Measurements from ENCODE around the gene MSX1.
A peak's percentile ranks its signal among the peaks of the same experiment; 100 is the strongest.

Gene MSX1

DNA sequence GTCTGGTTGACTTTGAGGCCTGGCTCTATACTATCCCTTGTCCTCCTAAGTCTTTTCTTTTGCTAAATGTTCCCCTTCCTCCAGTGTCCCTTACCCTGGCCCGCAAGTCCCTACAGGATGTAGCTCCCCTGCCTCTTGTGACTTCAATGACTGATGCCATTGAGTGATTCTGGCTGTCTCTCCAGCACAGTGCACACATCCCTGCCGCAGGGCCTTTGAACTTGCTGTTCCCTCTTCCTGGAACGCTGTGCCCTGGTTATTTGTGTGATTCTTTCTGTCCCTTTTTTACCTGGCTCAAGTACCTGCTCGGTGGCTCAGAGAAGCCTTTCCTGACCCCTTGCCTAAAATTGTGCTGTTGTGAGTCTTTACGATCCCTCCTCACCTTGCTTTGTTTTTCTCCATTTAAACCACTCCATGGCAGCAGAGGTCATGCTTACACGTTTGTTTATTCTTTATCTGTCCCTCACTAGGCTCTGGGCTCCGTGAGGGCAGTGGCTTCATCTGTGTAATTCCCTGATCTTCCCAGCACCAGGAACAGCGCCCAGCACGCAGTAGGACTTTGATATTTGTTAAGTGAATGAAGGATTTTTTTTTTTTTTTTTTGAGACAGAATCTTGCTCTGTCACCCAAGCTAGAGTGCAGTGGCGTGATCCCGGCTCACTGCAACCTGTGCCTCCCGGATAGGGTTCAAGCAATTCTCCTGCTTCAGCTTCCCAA lies 17.6 kb downstream of the MSX1 start:
- no peaks in the 10 kb centered on the region for H3K79me2 ChIP-seq (ENCODE audit: low read length)

DNA sequence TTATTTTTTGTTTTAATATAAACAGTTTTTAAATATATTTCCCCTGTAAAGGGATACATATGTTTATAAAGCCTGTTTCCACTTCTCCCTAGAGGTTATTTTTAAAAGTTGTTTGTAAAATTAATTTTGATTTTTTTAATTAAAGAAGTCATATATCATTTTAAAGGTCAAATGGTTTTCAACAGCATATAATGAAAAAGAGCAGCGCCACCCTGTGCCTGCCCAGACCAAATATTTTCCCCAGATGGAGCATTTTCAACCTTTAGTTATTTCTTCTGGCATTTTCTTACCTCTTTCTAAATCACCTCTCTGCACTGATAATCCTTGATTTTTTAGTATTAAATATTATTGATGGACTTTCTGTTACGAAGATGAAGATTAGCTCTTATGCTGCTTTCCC lies 21.0 kb downstream of the MSX1 start:
- Histone ChIP-seq H3K9ac (ENCODE audit: low read length) (no peak overlapping the region), H3K27me3 (ENCODE audit: low read depth, low read length) (peaks cover 32% of the 10 kb centered on the region), H3K4me3 (ENCODE audit: low read length) (no peak overlapping the region), H3K4me1 (ENCODE audit: low read length) (no peaks in the 10 kb centered on the region), H3K9me3 (ENCODE audit: insufficient read depth, low read length) (no peaks in the 10 kb centered on the region), H3K4me2 (ENCODE audit: low read length) (no peak overlapping the region), H2AFZ (ENCODE audit: low read depth, low read length) (no peak overlapping the region), H3K36me3 (replicated peaks; ENCODE audit: low read depth, low read length) (no peaks in the 10 kb centered on the region), H3K27ac (ENCODE audit: low read length) (no peak overlapping the region), H3K79me2 (ENCODE audit: low read length) (no peaks in the 10 kb centered on the region), H4K20me1 (ENCODE audit: insufficient read depth, low read length) (no peaks in the 10 kb centered on the region)
- TF ChIP-seq EZH2phosphoT487 (IDR thresholded peaks at IDR 0.05; ENCODE audit: low read depth), result no peak
- TF ChIP-seq, protein P1, sequence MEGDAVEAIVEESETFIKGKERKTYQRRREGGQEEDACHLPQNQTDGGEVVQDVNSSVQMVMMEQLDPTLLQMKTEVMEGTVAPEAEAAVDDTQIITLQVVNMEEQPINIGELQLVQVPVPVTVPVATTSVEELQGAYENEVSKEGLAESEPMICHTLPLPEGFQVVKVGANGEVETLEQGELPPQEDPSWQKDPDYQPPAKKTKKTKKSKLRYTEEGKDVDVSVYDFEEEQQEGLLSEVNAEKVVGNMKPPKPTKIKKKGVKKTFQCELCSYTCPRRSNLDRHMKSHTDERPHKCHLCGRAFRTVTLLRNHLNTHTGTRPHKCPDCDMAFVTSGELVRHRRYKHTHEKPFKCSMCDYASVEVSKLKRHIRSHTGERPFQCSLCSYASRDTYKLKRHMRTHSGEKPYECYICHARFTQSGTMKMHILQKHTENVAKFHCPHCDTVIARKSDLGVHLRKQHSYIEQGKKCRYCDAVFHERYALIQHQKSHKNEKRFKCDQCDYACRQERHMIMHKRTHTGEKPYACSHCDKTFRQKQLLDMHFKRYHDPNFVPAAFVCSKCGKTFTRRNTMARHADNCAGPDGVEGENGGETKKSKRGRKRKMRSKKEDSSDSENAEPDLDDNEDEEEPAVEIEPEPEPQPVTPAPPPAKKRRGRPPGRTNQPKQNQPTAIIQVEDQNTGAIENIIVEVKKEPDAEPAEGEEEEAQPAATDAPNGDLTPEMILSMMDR (IDR thresholded peaks at IDR 0.05; ENCODE audit: low read depth, low read length), result peak; percentile 61

More for the DNA sequence above, 17.6 kb downstream of the MSX1 start:
- H3K9ac ChIP-seq (ENCODE audit: low read length), result no peak overlapping the region
- no peak overlapping the region for H2AFZ ChIP-seq (ENCODE audit: low read depth, low read length)
- no peak for TF ChIP-seq EZH2phosphoT487 (IDR thresholded peaks at IDR 0.05; ENCODE audit: low read depth)
- TF ChIP-seq, protein P1 (IDR thresholded peaks at IDR 0.05; ENCODE audit: low read depth, low read length), result no peak
- no peak overlapping the region for H3K4me2 ChIP-seq (ENCODE audit: low read length)
- H3K9me3 ChIP-seq (ENCODE audit: insufficient read depth, low read length), result no peaks in the 10 kb centered on the region
- no peaks in the 10 kb centered on the region for H3K4me1 ChIP-seq (ENCODE audit: low read length)
- no peak overlapping the region for H3K27ac ChIP-seq (ENCODE audit: low read length)
- peaks cover 23% of the 10 kb centered on the region for H3K27me3 ChIP-seq (ENCODE audit: low read depth, low read length)
- H3K4me3 ChIP-seq (ENCODE audit: low read length), result no peak overlapping the region
- no peaks in the 10 kb centered on the region for H4K20me1 ChIP-seq (ENCODE audit: insufficient read depth, low read length)
- H3K36me3 ChIP-seq (replicated peaks; ENCODE audit: low read depth, low read length), result no peaks in the 10 kb centered on the region

GRCh38 chr4:4881432-4881831 lies 22.0 kb downstream of the MSX1 start:
- no peak overlapping the region for H2AFZ ChIP-seq (ENCODE audit: low read depth, low read length)
- TF ChIP-seq, protein P1 (IDR thresholded peaks at IDR 0.05; ENCODE audit: low read depth, low read length), result no peak
- TF ChIP-seq EZH2phosphoT487 (IDR thresholded peaks at IDR 0.05; ENCODE audit: low read depth), result no peak
- H4K20me1 ChIP-seq (ENCODE audit: insufficient read depth, low read length), result no peaks in the 10 kb centered on the region
- peaks cover 32% of the 10 kb centered on the region for H3K27me3 ChIP-seq (ENCODE audit: low read depth, low read length)
- no peaks in the 10 kb centered on the region for H3K36me3 ChIP-seq (replicated peaks; ENCODE audit: low read depth, low read length)
- no peaks in the 10 kb centered on the region for H3K9me3 ChIP-seq (ENCODE audit: insufficient read depth, low read length)
- no peaks in the 10 kb centered on the region for H3K79me2 ChIP-seq (ENCODE audit: low read length)
- no peak overlapping the region for H3K4me2 ChIP-seq (ENCODE audit: low read length)
- H3K4me3 ChIP-seq (ENCODE audit: low read length), result no peak overlapping the region
- no peak overlapping the region for H3K9ac ChIP-seq (ENCODE audit: low read length)
- no peak overlapping the region for H3K27ac ChIP-seq (ENCODE audit: low read length)
- H3K4me1 ChIP-seq (ENCODE audit: low read length), result no peaks in the 10 kb centered on the region

DNA sequence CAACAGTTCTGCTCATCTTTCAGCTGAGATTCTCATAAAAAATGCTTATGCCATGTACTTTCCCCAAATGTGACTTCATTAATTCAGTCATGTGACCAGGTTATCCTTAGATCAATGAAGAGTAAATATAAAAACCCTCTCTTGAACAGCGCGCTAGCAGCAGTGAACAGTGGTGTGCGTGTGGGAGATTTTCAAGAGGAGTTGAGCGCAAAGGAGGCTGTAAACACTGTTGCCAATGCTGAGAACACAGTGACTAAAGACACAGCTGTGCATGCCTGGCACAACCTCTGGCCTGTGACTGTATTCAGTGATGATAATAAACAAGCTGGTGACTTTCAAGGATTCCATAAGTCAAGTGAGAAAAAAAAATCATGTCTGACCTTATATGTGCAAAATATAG lies 25.1 kb downstream of the MSX1 start:
- Histone ChIP-seq H3K9ac (ENCODE audit: low read length) (no peak overlapping the region), H3K36me3 (replicated peaks; ENCODE audit: low read depth, low read length) (no peaks in the 10 kb centered on the region), H3K27ac (ENCODE audit: low read length) (no peak overlapping the region), H3K4me3 (ENCODE audit: low read length) (no peak overlapping the region), H3K9me3 (ENCODE audit: insufficient read depth, low read length) (no peaks in the 10 kb centered on the region), H3K79me2 (ENCODE audit: low read length) (no peaks in the 10 kb centered on the region), H3K4me1 (ENCODE audit: low read length) (no peaks in the 10 kb centered on the region), H2AFZ (ENCODE audit: low read depth, low read length) (no peak overlapping the region), H4K20me1 (ENCODE audit: insufficient read depth, low read length) (no peaks in the 10 kb centered on the region), H3K4me2 (ENCODE audit: low read length) (no peak overlapping the region), H3K27me3 (ENCODE audit: low read depth, low read length) (peaks cover 47% of the 10 kb centered on the region)
- no peak for TF ChIP-seq EZH2phosphoT487 (IDR thresholded peaks at IDR 0.05; ENCODE audit: low read depth)
- TF ChIP-seq, protein P1 (IDR thresholded peaks at IDR 0.05; ENCODE audit: low read depth, low read length), result no peak

Data from OCI-LY3 (cell line).